SK-N-SH treated with all-trans-retinoic acid at 6 μM for 48 hours (cell line): ENCODE data around the gene TWNK.

Source experiments
- ATAC-seq: fragments of 200-7000 bp; cut with Tn5 transposase; 3 replicates; pipeline ENCODE4 v1.9.1; 2020; ENCODE audit warnings: mild to moderate bottlenecking, moderate library complexity
- ARNTL ChIP-seq: fragments of 450-650 bp; formaldehyde crosslinking; IDR thresholded peaks from 2 replicates; pipeline ENCODE4 v1.5.0; 2020; ENCODE audit warnings: low read depth, mild to moderate bottlenecking, moderate library complexity, borderline replicate concordance
- BACH2 ChIP-seq: fragments of 250-450 bp; sonication (Bioruptor Pico); IDR thresholded peaks from 2 replicates; pipeline ENCODE4 v1.9.0; 2021; ENCODE audit warnings: mild to moderate bottlenecking, borderline replicate concordance
- CREB5 ChIP-seq: fragments of 250-450 bp; sonication (Bioruptor Pico); IDR thresholded peaks from 2 replicates; pipeline ENCODE4 v1.5.1; 2020; ENCODE audit warnings: low read depth, mild to moderate bottlenecking, moderate library complexity
- CSDC2 ChIP-seq: fragments of 250-450 bp; sonication (Bioruptor Pico); IDR thresholded peaks from 2 replicates; pipeline ENCODE4 v1.5.0; 2020; ENCODE audit warnings: mild to moderate bottlenecking, moderate library complexity
- CSRNP3 ChIP-seq: fragments of 250-450 bp; sonication (Bioruptor Pico); IDR thresholded peaks from 2 replicates; pipeline ENCODE4 v1.5.1; 2021; ENCODE audit warnings: mild to moderate bottlenecking, moderate library complexity
- OSR1 ChIP-seq: fragments of 250-450 bp; sonication (Bioruptor Pico); IDR thresholded peaks from 2 replicates; pipeline ENCODE4 v1.8.0; 2022; ENCODE audit warnings: moderate library complexity, mild to moderate bottlenecking, inconsistent platforms
- PATZ1 ChIP-seq: fragments of 250-450 bp; sonication (Bioruptor Pico); IDR thresholded peaks from 2 replicates; pipeline ENCODE4 v1.8.0; 2020; ENCODE audit warnings: mild to moderate bottlenecking, moderate library complexity, borderline replicate concordance
- POU6F1 ChIP-seq: fragments of 250-450 bp; sonication (Bioruptor Pico); IDR thresholded peaks from 2 replicates; pipeline ENCODE4 v1.8.0; 2021; ENCODE audit warnings: low read depth, mild to moderate bottlenecking, moderate library complexity, borderline replicate concordance
- PPARA ChIP-seq: fragments of 250-450 bp; sonication (Bioruptor Pico); IDR thresholded peaks from 2 replicates; pipeline ENCODE4 v1.5.0; 2020; ENCODE audit warnings: mild to moderate bottlenecking, borderline replicate concordance
- SNAI2 ChIP-seq: fragments of 250-450 bp; sonication (Bioruptor Pico); IDR thresholded peaks from 2 replicates; pipeline ENCODE4 v1.5.0; 2020; ENCODE audit warnings: mild to moderate bottlenecking, moderate library complexity
- TCF4 ChIP-seq: fragments of 250-450 bp; sonication (Bioruptor Pico); IDR thresholded peaks from 2 replicates; pipeline ENCODE4 v1.8.0; 2021; ENCODE audit warnings: mild to moderate bottlenecking, moderate library complexity, borderline replicate concordance
- TOX ChIP-seq: fragments of 250-450 bp; sonication (Bioruptor Pico); IDR thresholded peaks from 2 replicates; pipeline ENCODE4 v1.8.0; 2021; ENCODE audit warnings: mild to moderate bottlenecking, moderate library complexity, borderline replicate concordance
- TSHZ2 ChIP-seq: fragments of 250-450 bp; sonication (Bioruptor Pico); IDR thresholded peaks from 2 replicates; pipeline ENCODE4 v1.5.0; 2020; ENCODE audit warnings: mild to moderate bottlenecking, moderate library complexity
- ZC3H10 ChIP-seq: fragments of 250-450 bp; sonication (Bioruptor Pico); IDR thresholded peaks from 2 replicates; pipeline ENCODE4 v1.5.1; 2021; ENCODE audit warnings: mild to moderate bottlenecking, moderate library complexity
- ZFP30 ChIP-seq: fragments of 450-650 bp; formaldehyde crosslinking; IDR thresholded peaks from 2 replicates; pipeline ENCODE4 v1.5.0; 2022; ENCODE audit warnings: mild to moderate bottlenecking, moderate library complexity
- ZNF565 ChIP-seq: fragments of 450-650 bp; formaldehyde crosslinking; conservative IDR thresholded peaks from 2 replicates; pipeline ENCODE4 v1.5.0; 2020; ENCODE audit warnings: low read depth, mild to moderate bottlenecking, moderate library complexity
- ZNF70 ChIP-seq: fragments of 450-650 bp; formaldehyde crosslinking; IDR thresholded peaks from 2 replicates; pipeline ENCODE4 v1.5.0; 2020; ENCODE audit warnings: mild to moderate bottlenecking, moderate library complexity
- ZNF8 ChIP-seq: fragments of 450-650 bp; formaldehyde crosslinking; IDR thresholded peaks from 2 replicates; pipeline ENCODE4 v1.5.0; 2020; ENCODE audit warnings: mild to moderate bottlenecking, moderate library complexity

The TWNK gene

GRCh38 chr10:100970914-100971811, 16.2 kb upstream of the TWNK start:
- ATAC-seq, result no peak
- TF ChIP-seq BACH2 (CRISPR knock-in tag), result no peak
- TF ChIP-seq ZNF8 (CRISPR knock-in tag), result no peak
- no peak for TF ChIP-seq TOX
- TF ChIP-seq ZNF70 (CRISPR knock-in tag), result no peak
- no peak for TF ChIP-seq ARNTL
- TF ChIP-seq SNAI2, result no peak
- no peak for TF ChIP-seq CSRNP3 (CRISPR knock-in tag)
- no peak for TF ChIP-seq PPARA (CRISPR knock-in tag)
- no peak for TF ChIP-seq TSHZ2 (CRISPR knock-in tag)
- TF ChIP-seq PATZ1 (CRISPR knock-in tag), result no peak
- TF ChIP-seq TCF4 (CRISPR knock-in tag), result no peak
- no peak for TF ChIP-seq CSDC2 (CRISPR knock-in tag)
- TF ChIP-seq ZFP30, result no peak
- TF ChIP-seq ZNF565 (CRISPR knock-in tag), result no peak
- TF ChIP-seq POU6F1 (CRISPR knock-in tag), result no peak
- TF ChIP-seq CREB5 (CRISPR knock-in tag), result no peak
- no peak for TF ChIP-seq ZC3H10

GRCh38 chr10:100972115-100972903, 15.0 kb upstream of the TWNK start:
- TF ChIP-seq TSHZ2 (CRISPR knock-in tag) (no peak), OSR1 (CRISPR knock-in tag) (no peak)
- ATAC-seq, result no peak
